Activated CD8-positive, alpha-beta T cell treated with anti-CD3 and anti-CD28 coated beads for 36 hours (primary cell): ENCODE measurements around the gene SPTBN1. TPM values are rescaled to one million over a fixed set of nuclear protein-coding genes. Genes with fewer than 3 reads are reported as not detected.

Experiments
- ATAC-seq: fragments of 200-7000 bp; cut with Tn5 transposase; one replicate; pipeline ENCODE4 v1.10.0; 2021; ENCODE audit warnings: mild to moderate bottlenecking, moderate library complexity
- CTCF ChIA-PET: fragments of 350-600 bp; sonication (Branson Sonifier 250); formaldehyde crosslinking; loops from one replicate; lab custom pipeline; 2021; ENCODE audit warnings: antibody characterized with exemption; lab: Charles Lee
- POLR2A ChIA-PET: fragments of 350-600 bp; sonication (Branson Sonifier 250); formaldehyde crosslinking; loops from one replicate; lab custom pipeline; 2021; ENCODE audit warnings: antibody characterized with exemption; lab: Charles Lee
- DNase-seq: peaks from one replicate; pipeline ENCODE4 v3.0.0-alpha.2; 2020
- H3K27ac Mint-ChIP-seq: one replicate; pipeline ENCODE4 v1.8.0; 2021; ENCODE audit warnings: mild to moderate bottlenecking, mixed read lengths
- H3K27me3 Mint-ChIP-seq: one replicate; pipeline ENCODE4 v1.8.0; 2021; ENCODE audit warnings: mixed read lengths
- H3K36me3 Mint-ChIP-seq: one replicate; pipeline ENCODE4 v1.8.0; 2021; ENCODE audit warnings: low read depth, mixed read lengths
- H3K4me1 Mint-ChIP-seq: one replicate; pipeline ENCODE4 v1.8.0; 2021; ENCODE audit warnings: low read depth, mixed read lengths
- H3K4me3 Mint-ChIP-seq: one replicate; pipeline ENCODE4 v1.8.0; 2021; ENCODE audit warnings: mild to moderate bottlenecking, moderate library complexity, mixed read lengths
- H3K9me3 Mint-ChIP-seq: one replicate; pipeline ENCODE4 v1.8.0; 2021; ENCODE audit warnings: mixed read lengths
- intact Hi-C: fragments of 100-400 bp; cut with micrococcal nuclease; formaldehyde crosslinking; loops from one replicate; pipeline ENCODE4 v1.10.0; 2022
- total RNA-seq, 2 experiments: library from RNA; stranded (reverse); gene quantifications; one replicate each; pipeline ENCODE4 v1.2.3, GENCODE V29; 2021
- TF ChIP-seq, protein P1 (sequence below): fragments of 200-600 bp; IDR thresholded peaks from one replicate; pipeline ENCODE4 v1.8.0; 2022; ENCODE audit warnings: antibody characterized with exemption, mild to moderate bottlenecking

Gene SPTBN1
- total RNA-seq, 2 experiments from 2014 or later, result 91.8 to 91.9 TPM

DNA sequence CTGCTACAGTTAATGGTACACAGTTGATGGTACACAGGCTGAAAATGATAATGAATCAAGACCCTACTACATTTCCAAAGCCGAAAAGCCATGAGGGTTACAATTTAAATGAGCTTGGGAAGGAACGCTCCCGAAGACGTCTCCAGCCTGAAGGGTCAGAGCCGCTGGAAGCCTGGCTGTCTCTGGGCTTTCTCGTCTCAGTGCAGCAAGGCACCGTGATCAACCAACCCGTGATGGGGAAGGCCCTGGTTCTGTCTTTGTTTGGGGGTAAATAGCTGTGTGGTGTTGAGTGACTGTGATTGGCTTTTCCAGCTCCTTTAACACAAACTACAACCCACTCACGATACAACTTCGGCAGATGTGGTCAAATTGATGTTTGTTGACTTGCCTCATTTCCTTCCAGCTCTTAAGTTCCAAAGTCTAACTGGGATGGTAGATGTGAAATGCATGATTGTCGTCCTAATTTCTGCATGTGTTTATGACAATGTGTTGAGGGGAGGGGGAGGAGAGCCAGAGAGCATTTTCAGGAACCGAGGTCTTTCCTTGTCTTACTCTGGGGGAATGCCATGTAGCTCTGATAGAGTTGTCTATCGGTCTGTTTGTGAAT, 207.4 kb downstream of the SPTBN1 start:
- intact Hi-C loops, result loop anchor here (2.0 kb wide), 1 partner anchor 41 kb away; no protein-coding TSS in a partner anchor
- no peak for DNase-seq
- H3K4me3 Mint-ChIP-seq, result no peak overlapping the region
- H3K9me3 Mint-ChIP-seq, result no peaks in the 10 kb centered on the region
- H3K27ac Mint-ChIP-seq, result no peak overlapping the region
- no peaks in the 10 kb centered on the region for H3K27me3 Mint-ChIP-seq
- ChIA-PET CTCF (interaction anchor here (1.2 to 6.1 kb wide), 11 partner anchors 8 to 176 kb away, joined by 3 to 218 read pairs (median 9); no protein-coding TSS in a partner anchor), POLR2A (interaction anchor here (0.6 to 0.9 kb wide), 3 partner anchors 10 to 105 kb away, joined by 3 to 4 read pairs (median 3); no protein-coding TSS in a partner anchor)
- no peak for ATAC-seq
- H3K36me3 Mint-ChIP-seq, result peaks cover 55% of the 10 kb centered on the region
- H3K4me1 Mint-ChIP-seq, result peaks cover 10% of the 10 kb centered on the region
- TF ChIP-seq, protein P1, sequence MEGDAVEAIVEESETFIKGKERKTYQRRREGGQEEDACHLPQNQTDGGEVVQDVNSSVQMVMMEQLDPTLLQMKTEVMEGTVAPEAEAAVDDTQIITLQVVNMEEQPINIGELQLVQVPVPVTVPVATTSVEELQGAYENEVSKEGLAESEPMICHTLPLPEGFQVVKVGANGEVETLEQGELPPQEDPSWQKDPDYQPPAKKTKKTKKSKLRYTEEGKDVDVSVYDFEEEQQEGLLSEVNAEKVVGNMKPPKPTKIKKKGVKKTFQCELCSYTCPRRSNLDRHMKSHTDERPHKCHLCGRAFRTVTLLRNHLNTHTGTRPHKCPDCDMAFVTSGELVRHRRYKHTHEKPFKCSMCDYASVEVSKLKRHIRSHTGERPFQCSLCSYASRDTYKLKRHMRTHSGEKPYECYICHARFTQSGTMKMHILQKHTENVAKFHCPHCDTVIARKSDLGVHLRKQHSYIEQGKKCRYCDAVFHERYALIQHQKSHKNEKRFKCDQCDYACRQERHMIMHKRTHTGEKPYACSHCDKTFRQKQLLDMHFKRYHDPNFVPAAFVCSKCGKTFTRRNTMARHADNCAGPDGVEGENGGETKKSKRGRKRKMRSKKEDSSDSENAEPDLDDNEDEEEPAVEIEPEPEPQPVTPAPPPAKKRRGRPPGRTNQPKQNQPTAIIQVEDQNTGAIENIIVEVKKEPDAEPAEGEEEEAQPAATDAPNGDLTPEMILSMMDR, result no peak

DNA sequence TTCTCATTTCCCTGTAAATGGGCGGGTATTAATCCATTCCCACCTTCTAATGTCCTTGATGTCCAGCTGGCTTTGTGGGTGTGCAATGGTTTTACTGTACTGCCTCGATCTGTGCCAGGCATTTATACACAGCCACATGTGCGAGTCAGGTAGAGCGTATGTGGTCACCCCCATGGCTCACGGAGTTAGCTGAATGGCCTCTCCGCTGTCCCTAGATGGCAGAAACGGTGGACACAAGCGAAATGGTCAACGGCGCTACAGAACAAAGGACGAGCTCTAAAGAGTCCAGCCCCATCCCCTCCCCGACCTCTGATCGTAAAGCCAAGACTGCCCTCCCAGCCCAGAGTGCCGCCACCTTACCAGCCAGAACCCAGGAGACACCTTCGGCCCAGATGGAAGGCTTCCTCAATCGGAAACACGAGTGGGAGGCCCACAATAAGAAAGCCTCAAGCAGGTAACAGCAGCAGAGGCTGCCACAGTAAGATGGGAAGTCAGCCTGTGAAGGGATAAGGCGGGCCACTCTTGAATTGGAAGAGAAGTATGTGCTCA, 208.2 kb downstream of the SPTBN1 start:
- Mint-ChIP-seq H3K36me3 (peaks cover 54% of the 10 kb centered on the region), H3K27ac (no peak overlapping the region), H3K27me3 (no peaks in the 10 kb centered on the region), H3K9me3 (no peaks in the 10 kb centered on the region), H3K4me1 (peaks cover 8% of the 10 kb centered on the region), H3K4me3 (no peak overlapping the region)
- TF ChIP-seq, protein P1, result no peak
- no peak for ATAC-seq
- no peak for DNase-seq
- CTCF ChIA-PET, result interaction anchor here (0.7 to 6.1 kb wide), 25 partner anchors 9 to 174 kb away, joined by 3 to 218 read pairs (median 9); partner anchors contain the start of gene EML6
- POLR2A ChIA-PET, result no interaction called here
- intact Hi-C loops, result loop anchor here (2.0 kb wide), 1 partner anchor 40 kb away; no protein-coding TSS in a partner anchor

DNA sequence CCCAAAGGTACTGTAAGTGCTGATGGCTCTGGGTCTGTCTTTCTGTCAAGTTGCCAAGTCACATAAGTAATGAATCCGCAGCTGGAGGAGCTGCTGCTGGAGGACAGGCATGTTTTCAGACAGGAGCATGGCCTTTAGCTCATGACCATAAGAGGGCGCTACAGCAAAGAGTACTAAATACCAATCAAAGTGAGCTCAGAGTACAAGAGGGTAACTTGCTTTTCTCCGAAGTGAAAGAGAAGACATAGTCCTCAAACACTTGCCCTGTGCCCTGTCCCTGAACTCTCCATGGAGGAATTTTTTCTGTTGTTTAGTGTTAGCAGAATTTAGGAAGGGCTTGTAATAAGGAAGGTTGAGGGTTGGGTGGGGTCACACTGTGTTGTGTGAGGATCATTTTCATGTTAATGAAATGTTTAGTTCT, 209.3 kb downstream of the SPTBN1 start:
- Mint-ChIP-seq H3K27me3 (no peaks in the 10 kb centered on the region), H3K4me3 (no peak overlapping the region), H3K27ac (peak overlapping the region; percentile 82), H3K36me3 (peaks cover 47% of the 10 kb centered on the region), H3K4me1 (peaks cover 8% of the 10 kb centered on the region), H3K9me3 (no peaks in the 10 kb centered on the region)
- POLR2A ChIA-PET, result interaction anchor here (1.6 kb wide), 1 partner anchor 10 kb away, joined by 7 read pairs; no protein-coding TSS in a partner anchor
- peak; percentile 89 for ATAC-seq
- TF ChIP-seq, protein P1, result peak; percentile 72
- intact Hi-C loops, result loop anchor here (2.0 kb wide), 1 partner anchor 39 kb away; no protein-coding TSS in a partner anchor
- CTCF ChIA-PET, result interaction anchor here (0.9 to 6.1 kb wide), 51 partner anchors 10 to 558 kb away, joined by 3 to 218 read pairs (median 5); partner anchors contain the start of gene EML6
- peak; percentile 75 for DNase-seq

DNA sequence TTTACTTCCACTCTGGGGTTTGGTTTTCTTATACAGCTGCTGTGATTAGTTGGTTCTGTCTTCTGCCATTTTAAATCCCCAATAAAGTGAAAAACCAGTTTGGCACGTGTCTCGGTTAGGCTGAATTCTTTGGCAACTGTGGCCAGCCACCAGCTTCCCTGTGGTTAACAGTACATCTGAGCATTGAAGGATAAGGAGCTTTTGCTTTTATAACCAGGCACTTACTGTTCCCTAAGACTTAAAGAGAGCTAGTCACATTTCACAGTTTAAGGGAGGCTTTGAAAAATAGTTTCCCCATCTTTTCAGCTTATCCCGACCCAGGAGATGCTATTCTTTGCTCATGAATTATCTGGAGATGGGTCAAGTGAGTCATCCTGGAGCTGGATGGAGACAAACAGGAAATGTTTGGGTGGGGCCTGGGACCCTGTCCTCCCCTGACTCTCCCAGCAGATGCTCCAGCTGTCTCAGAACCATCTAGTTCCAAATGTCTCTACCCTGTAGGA, 210.1 kb downstream of the SPTBN1 start:
- intact Hi-C loops, result no loop called here
- Mint-ChIP-seq H3K4me1 (peaks cover 8% of the 10 kb centered on the region), H3K4me3 (no peak overlapping the region), H3K27me3 (no peaks in the 10 kb centered on the region), H3K9me3 (no peaks in the 10 kb centered on the region), H3K27ac (peak overlapping the region; percentile 35), H3K36me3 (peaks cover 44% of the 10 kb centered on the region)
- DNase-seq (no peak), ATAC-seq (no peak)
- CTCF ChIA-PET, result interaction anchor here (0.9 to 6.1 kb wide), 40 partner anchors 8 to 559 kb away, joined by 3 to 218 read pairs (median 7); partner anchors contain the start of gene EML6
- TF ChIP-seq, protein P1, result no peak
- POLR2A ChIA-PET, result interaction anchor here (0.6 to 1.6 kb wide), 2 partner anchors 8 to 10 kb away, joined by 3 to 7 read pairs; no protein-coding TSS in a partner anchor
